ENCODE results near the gene AS3MT.

- TF ChIP-seq CTCF (tag by site-specific recombination; IDR thresholded peaks at IDR 0.05), result no peak
- no peak for TF ChIP-seq REST (tag by site-specific recombination; IDR thresholded peaks at IDR 0.05)
- TF ChIP-seq YY1 (tag by site-specific recombination; IDR thresholded peaks at IDR 0.05), result no peak
- no peak for TF ChIP-seq TSHZ1 (tag by site-specific recombination; IDR thresholded peaks at IDR 0.05; ENCODE audit: borderline replicate concordance)
- TF ChIP-seq ZBTB11 (tag by site-specific recombination; conservative IDR thresholded peaks at IDR 0.05; ENCODE audit: low read depth), result no peak
- no peak for TF ChIP-seq SP3 (tag by site-specific recombination; IDR thresholded peaks at IDR 0.05)
- no peak for TF ChIP-seq ZNF623 (tag by site-specific recombination; IDR thresholded peaks at IDR 0.05)
These were observed 36.3 kb upstream of the AS3MT start for GRCh38 chr10:102832987-102833386.
